HEK293 (cell line): ENCODE data around the gene BHMT.

Source experiments
- CTCF ChIA-PET: fragments of 350-600 bp; formaldehyde crosslinking; extraction: SDS; loops from one replicate; lab custom pipeline; 2021; ENCODE audit warnings: antibody characterized with exemption; lab: Yijun Ruan, JAX
- POLR2A ChIA-PET: fragments of 300-600 bp; formaldehyde crosslinking; extraction: SDS; loops from one replicate; lab custom pipeline; 2020; ENCODE audit warnings: antibody characterized with exemption, inconsistent platforms; lab: Yijun Ruan, JAX
- H3K27ac ChIP-seq: fragments of 200-500 bp; sonication (Bioruptor generic); 2 replicates; pipeline ENCODE4 v1.5.1; 2014; ENCODE audit warnings: low read depth, low read length, control low read depth, inconsistent platforms; ENCODE audit errors: extremely low read depth
- H3K36me3 ChIP-seq, 2 experiments: fragments of 200-500 bp in 1 of 2; sonication (Bioruptor generic) in 1 of 2; 1 replicate in 1 of 2; 2 replicates in 1 of 2; pipeline ENCODE4 v1.5.1; 2014 to 2017; ENCODE audit warnings: inconsistent platforms in 2 of 2, low read length in 2 of 2; ENCODE audit not compliant: control insufficient read depth in 2 of 2, insufficient read depth in 1 of 2
- H3K4me1 ChIP-seq: fragments of 200-500 bp; sonication (Bioruptor generic); 2 replicates; pipeline ENCODE4 v1.5.1; 2014; ENCODE audit warnings: mild to moderate bottlenecking, low read length, inconsistent platforms; ENCODE audit not compliant: control insufficient read depth, insufficient read depth
- H3K4me3 ChIP-seq: 2 replicates; pipeline ENCODE4 v1.5.1; 2011; ENCODE audit warnings: low read depth, mild to moderate bottlenecking, control low read depth, low read length, moderate library complexity
- H3K9me3 ChIP-seq: fragments of 200-500 bp; sonication (Bioruptor generic); 2 replicates; pipeline ENCODE4 v1.5.1; 2014; ENCODE audit warnings: low read depth, low read length, inconsistent platforms; ENCODE audit not compliant: control insufficient read depth, insufficient read depth
- AEBP2 ChIP-seq: fragments of 450-650 bp; formaldehyde crosslinking; IDR thresholded peaks from 2 replicates; pipeline ENCODE4 v1.5.1; 2016; ENCODE audit warnings: missing biosample characterization, missing genetic modification characterization, borderline replicate concordance
- BCL11B ChIP-seq: fragments of 450-650 bp; formaldehyde crosslinking; IDR thresholded peaks from 2 replicates; pipeline ENCODE4 v1.5.1; 2016; ENCODE audit warnings: low read depth, missing biosample characterization, missing genetic modification characterization
- MYNN ChIP-seq: fragments of 450-650 bp; formaldehyde crosslinking; IDR thresholded peaks from 2 replicates; pipeline ENCODE4 v1.5.1; 2016; ENCODE audit warnings: missing biosample characterization, missing genetic modification characterization, borderline replicate concordance
- PBX3 ChIP-seq: sonication (generic); formaldehyde crosslinking; IDR thresholded peaks from 2 replicates; pipeline ENCODE4 v1.8.1; 2022; ENCODE audit warnings: mild to moderate bottlenecking, moderate library complexity, missing genetic modification reagents
- ZBTB1 ChIP-seq: fragments of 450-650 bp; formaldehyde crosslinking; IDR thresholded peaks from 2 replicates; pipeline ENCODE4 v1.5.1; 2016; ENCODE audit warnings: missing biosample characterization, missing genetic modification characterization
- ZNF174 ChIP-seq: fragments of 450-650 bp; formaldehyde crosslinking; IDR thresholded peaks from 2 replicates; pipeline ENCODE4 v1.5.0; 2017; ENCODE audit warnings: missing biosample characterization, mild to moderate bottlenecking, missing genetic modification characterization
- ZNF175 ChIP-seq: fragments of 450-650 bp; formaldehyde crosslinking; IDR thresholded peaks from 2 replicates; pipeline ENCODE4 v1.5.1; 2016; ENCODE audit warnings: missing biosample characterization, missing genetic modification characterization
- ZNF19 ChIP-seq: fragments of 450-650 bp; formaldehyde crosslinking; IDR thresholded peaks from 2 replicates; pipeline ENCODE4; 2016; ENCODE audit warnings: missing biosample characterization, missing genetic modification characterization, low read depth
- ZNF26 ChIP-seq: fragments of 450-650 bp; formaldehyde crosslinking; IDR thresholded peaks from 2 replicates; pipeline ENCODE4 v1.5.1; 2016; ENCODE audit warnings: missing biosample characterization, missing genetic modification characterization
- ZNF280D ChIP-seq: fragments of 450-650 bp; formaldehyde crosslinking; IDR thresholded peaks from 2 replicates; pipeline ENCODE4 v1.5.1; 2016; ENCODE audit warnings: missing biosample characterization, missing genetic modification characterization
- ZNF335 ChIP-seq: fragments of 450-650 bp; formaldehyde crosslinking; conservative IDR thresholded peaks from 2 replicates; pipeline ENCODE4 v1.5.1; 2016; ENCODE audit warnings: missing biosample characterization, missing genetic modification characterization
- ZNF362 ChIP-seq: fragments of 450-650 bp; formaldehyde crosslinking; IDR thresholded peaks from 2 replicates; pipeline ENCODE4 v1.5.1; 2016; ENCODE audit warnings: missing biosample characterization, missing genetic modification characterization
- ZNF48 ChIP-seq: fragments of 450-650 bp; formaldehyde crosslinking; IDR thresholded peaks from 2 replicates; pipeline ENCODE4 v1.5.1; 2016; ENCODE audit warnings: missing biosample characterization, missing genetic modification characterization
- ZNF514 ChIP-seq: fragments of 450-650 bp; formaldehyde crosslinking; IDR thresholded peaks from 2 replicates; pipeline ENCODE4 v1.5.1; 2016; ENCODE audit warnings: missing biosample characterization, missing genetic modification characterization
- ZNF529 ChIP-seq: fragments of 450-650 bp; formaldehyde crosslinking; IDR thresholded peaks from 2 replicates; pipeline ENCODE4 v1.5.1; 2017; ENCODE audit warnings: missing genetic modification characterization, missing biosample characterization; ENCODE audit not compliant: insufficient replicate concordance
- ZNF530 ChIP-seq: fragments of 450-650 bp; formaldehyde crosslinking; IDR thresholded peaks from 2 replicates; pipeline ENCODE4 v1.5.1; 2016; ENCODE audit warnings: low read depth, missing biosample characterization, missing genetic modification characterization
- ZNF560 ChIP-seq: fragments of 450-650 bp; formaldehyde crosslinking; IDR thresholded peaks from 2 replicates; pipeline ENCODE4 v1.5.1; 2017; ENCODE audit warnings: missing biosample characterization, missing genetic modification characterization, borderline replicate concordance
- ZNF623 ChIP-seq: fragments of 450-650 bp; formaldehyde crosslinking; IDR thresholded peaks from 2 replicates; pipeline ENCODE4 v1.5.1; 2016; ENCODE audit warnings: missing biosample characterization, missing genetic modification characterization
- ZNF660 ChIP-seq: fragments of 450-650 bp; IDR thresholded peaks from 2 replicates; pipeline ENCODE4 v1.5.1; 2018; ENCODE audit warnings: missing biosample characterization, mild to moderate bottlenecking, missing genetic modification characterization
- ZNF701 ChIP-seq: fragments of 450-650 bp; formaldehyde crosslinking; IDR thresholded peaks from 2 replicates; pipeline ENCODE4 v1.5.1; 2016; ENCODE audit warnings: missing biosample characterization, missing genetic modification characterization
- ZNF704 ChIP-seq: fragments of 450-650 bp; formaldehyde crosslinking; IDR thresholded peaks from 2 replicates; pipeline ENCODE4 v1.5.1; 2016; ENCODE audit warnings: missing biosample characterization, missing genetic modification characterization

Gene BHMT

GRCh38 chr5:79086116-79086515, 25.5 kb upstream of the BHMT start (continued):
- TF ChIP-seq ZNF362 (no peak), ZNF530 (no peak), ZNF174 (tag by site-specific recombination) (no peak), ZNF623 (tag by site-specific recombination) (no peak), ZNF19 (no peak), ZNF701 (tag by site-specific recombination) (no peak), ZNF514 (no peak), ZNF335 (tag by site-specific recombination) (no peak), ZNF280D (no peak), ZNF560 (no peak), ZNF175 (no peak)

- no peaks in the 10 kb centered on the region for H3K9me3 ChIP-seq
- no peaks in the 10 kb centered on the region for H3K36me3 ChIP-seq
- H3K4me3 ChIP-seq, result no peak overlapping the region
- TF ChIP-seq BCL11B (tag by site-specific recombination), result no peak
- TF ChIP-seq ZNF529 (tag by site-specific recombination), result no peak
- TF ChIP-seq ZNF660 (tag by site-specific recombination), result no peak
- no peak for TF ChIP-seq PBX3
- no peak for TF ChIP-seq ZBTB1 (tag by site-specific recombination)
- TF ChIP-seq AEBP2, result no peak
- no peak for TF ChIP-seq ZNF26 (tag by site-specific recombination)
- TF ChIP-seq ZNF48, result no peak
- no peak for TF ChIP-seq MYNN (tag by site-specific recombination)
- TF ChIP-seq ZNF704 (tag by site-specific recombination), result no peak
- CTCF ChIA-PET, result interaction anchor here (1.8 kb wide), 1 partner anchor 45 kb away, joined by 5 read pairs; no protein-coding TSS in a partner anchor
- H3K4me1 ChIP-seq, result no peaks in the 10 kb centered on the region
- POLR2A ChIA-PET, result no interaction called here
- H3K27ac ChIP-seq, result no peak overlapping the region
Measured at GRCh38 chr5:79088507-79088906, 23.1 kb upstream of the BHMT start.
